Stromal cell of bone marrow (primary cell): ENCODE results near the gene BRD7.
A peak's percentile ranks its signal among the peaks of the same experiment; 100 is the strongest.

Source experiments
- DNase-seq: peaks from one replicate; pipeline ENCODE4 v3.0.0-alpha.2; 2012; ENCODE audit warnings: low read depth

The BRD7 gene

GRCh38 chr16:50271148-50272041, 97.4 kb downstream of the BRD7 start:
- DNase-seq, result no peak

- DNase-seq, result no peak
Measured at GRCh38 chr16:50270510-50271147, 98.2 kb downstream of the BRD7 start.

DNA sequence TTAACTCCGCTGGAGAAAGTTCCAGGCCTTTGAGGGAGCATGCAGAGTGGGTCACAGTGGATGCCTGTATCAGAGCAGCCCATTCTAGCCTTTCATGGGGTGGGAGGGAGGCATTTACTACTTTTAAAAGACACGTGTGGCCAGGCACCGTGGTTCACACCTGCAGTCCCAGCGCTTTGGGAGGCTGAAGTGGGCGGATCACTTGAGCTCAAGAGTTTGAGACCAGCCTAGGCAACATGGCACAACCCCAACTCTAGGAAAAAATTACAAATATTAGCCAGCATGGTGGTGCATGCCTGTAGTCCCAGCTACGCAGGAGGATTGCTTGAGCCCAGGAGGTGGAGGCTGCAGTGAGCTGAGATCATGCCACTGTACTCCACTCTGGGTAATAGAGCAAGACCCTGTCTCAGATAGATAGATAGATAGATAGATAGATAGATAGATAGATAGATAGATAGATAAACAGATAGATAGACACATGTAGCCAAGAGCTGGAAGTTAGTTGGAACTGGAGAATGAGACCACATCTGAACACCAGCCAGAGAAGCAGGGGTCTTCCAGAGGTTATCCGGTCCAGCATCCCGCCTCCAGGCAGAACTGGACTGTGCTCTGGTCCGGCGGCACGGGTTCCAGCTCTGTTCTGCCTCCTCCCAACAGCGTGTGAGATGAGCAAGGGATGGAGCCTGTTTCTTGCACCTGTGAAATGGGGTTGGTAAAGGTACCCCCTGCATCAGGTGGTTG, 98.8 kb downstream of the BRD7 start:
- DNase-seq, result no peak

DNA sequence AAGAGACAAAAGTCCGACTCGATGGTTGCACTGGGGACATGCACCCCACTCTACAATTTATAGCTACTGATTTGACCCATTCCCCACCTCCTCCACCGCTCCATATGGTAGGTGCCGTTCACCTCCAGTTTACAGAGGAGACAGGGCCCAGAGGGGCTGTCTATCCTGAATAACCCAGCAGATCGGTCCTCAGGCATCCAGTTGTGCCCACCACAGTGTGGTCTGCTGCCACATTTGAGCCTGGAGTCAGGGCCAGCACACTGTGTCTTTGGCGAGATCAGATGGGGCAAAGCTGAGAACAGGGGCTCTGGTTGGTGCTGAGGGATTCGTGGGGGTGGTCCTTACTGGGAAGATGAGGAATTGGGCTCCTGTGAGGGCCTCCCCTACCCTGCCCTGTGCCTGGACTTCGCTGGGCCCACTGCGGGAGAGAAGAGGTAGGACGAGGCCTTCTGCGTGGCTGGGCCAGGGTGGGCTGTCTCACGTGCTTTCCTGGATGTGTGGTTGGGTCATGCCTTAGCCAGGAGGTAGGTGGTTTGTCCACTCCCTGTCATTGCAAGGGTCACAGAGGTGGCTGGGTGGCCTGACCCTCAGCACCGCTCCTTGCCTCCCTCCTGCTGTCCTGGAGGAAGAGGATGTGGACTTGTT, 99.6 kb downstream of the BRD7 start:
- DNase-seq, result no peak

GRCh38 chr16:50268352-50268751, 100.4 kb downstream of the BRD7 start:
- no peak for DNase-seq

GRCh38 chr16:50267651-50268050, 101.1 kb downstream of the BRD7 start:
- no peak for DNase-seq

GRCh38 chr16:50267151-50267631, 101.6 kb downstream of the BRD7 start:
- DNase-seq, result no peak

DNA sequence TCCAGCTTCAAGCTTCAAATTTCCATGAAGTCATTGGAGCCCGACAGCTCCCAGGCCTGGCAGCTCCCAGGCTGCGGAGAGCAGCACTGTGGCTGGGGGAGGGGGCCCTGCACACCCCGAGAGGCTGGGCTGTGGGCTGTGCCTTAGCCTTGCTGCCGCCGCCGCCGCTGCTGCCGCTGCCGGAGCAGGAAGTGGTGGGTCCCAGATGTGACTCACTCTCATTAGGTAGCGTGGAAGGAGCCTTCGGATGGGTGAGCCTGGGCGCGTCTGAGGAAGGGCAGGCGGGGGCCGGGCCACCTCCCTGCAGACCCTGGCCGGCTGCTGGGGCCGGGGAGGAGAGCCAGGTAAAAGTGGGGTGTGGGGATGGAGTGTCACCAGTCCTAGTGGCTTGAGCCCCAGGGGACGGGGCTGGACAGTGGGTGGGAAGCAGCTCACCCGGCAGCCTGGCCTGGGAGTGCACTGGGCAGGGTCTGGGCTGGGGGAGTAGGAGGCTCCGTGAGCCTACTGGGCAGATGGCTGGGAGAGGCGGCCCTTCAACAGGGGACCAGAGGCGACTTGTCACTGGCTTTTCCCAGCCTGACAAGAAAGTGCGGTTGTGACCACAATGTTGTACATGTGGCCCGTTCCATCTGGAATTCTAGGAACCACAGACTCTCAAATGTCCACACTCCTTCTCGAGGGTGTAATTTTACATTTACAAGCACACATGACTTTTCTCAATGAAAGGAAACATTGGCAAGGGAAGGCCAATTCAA, 102.3 kb downstream of the BRD7 start, which contains the start of gene ADCY7:
TSS of gene ADCY7 (plus strand) at position 215 of the 755 bp plus-strand sequence. CDS start 21,629 bp downstream, outside the sequence.
- peak; percentile 72 for DNase-seq
